DOHH2 (cell line): ENCODE measurements around the gene ST3GAL3.

ENCODE experiments used
- H3F3A ChIP-seq: fragments of 200-600 bp; sonication (generic), shearing (Covaris generic); 2 replicates; pipeline ENCODE4 v1.6.0; 2016; ENCODE audit warnings: antibody characterized with exemption, mild to moderate bottlenecking; ENCODE audit not compliant: control insufficient read depth, insufficient read depth
- H3K27ac ChIP-seq: fragments of 200-600 bp; sonication (generic); 2 replicates; pipeline ENCODE4 v1.5.1; 2014; ENCODE audit warnings: low read depth, mild to moderate bottlenecking, low read length, moderate library complexity
- H3K27me3 ChIP-seq: fragments of 200-600 bp; sonication (generic); 2 replicates; pipeline ENCODE4 v1.6.1; 2014; ENCODE audit warnings: mild to moderate bottlenecking, low read length, mixed read lengths; ENCODE audit not compliant: control insufficient read depth
- H3K36me3 ChIP-seq: fragments of 200-600 bp; sonication (generic); 2 replicates; pipeline ENCODE4 v1.6.1; 2014; ENCODE audit warnings: mild to moderate bottlenecking, low read length, moderate library complexity, mixed read lengths; ENCODE audit not compliant: control insufficient read depth
- H3K4me1 ChIP-seq: fragments of 200-600 bp; sonication (generic); 2 replicates; pipeline ENCODE4 v1.6.1; 2014; ENCODE audit warnings: mild to moderate bottlenecking, low read length, mixed read lengths; ENCODE audit not compliant: control insufficient read depth
- H3K4me2 ChIP-seq: fragments of 200-600 bp; sonication (generic); 2 replicates; pipeline ENCODE4 v1.6.0; 2014; ENCODE audit warnings: mild to moderate bottlenecking, low read length, moderate library complexity
- H3K4me3 ChIP-seq: fragments of 200-600 bp; sonication (generic); 2 replicates; pipeline ENCODE4 v1.5.1; 2014; ENCODE audit warnings: mild to moderate bottlenecking, low read length, mixed read lengths
- H3K79me2 ChIP-seq: fragments of 200-600 bp; sonication (generic); 2 replicates; pipeline ENCODE4 v1.6.1; 2014; ENCODE audit warnings: mild to moderate bottlenecking, low read length, mixed read lengths; ENCODE audit not compliant: control insufficient read depth
- H3K9me2 ChIP-seq: fragments of 200-600 bp; sonication (generic); replicated peaks from 2 replicates; pipeline ENCODE4 v1.6.1; 2014; ENCODE audit warnings: mild to moderate bottlenecking, low read length, mixed read lengths; ENCODE audit not compliant: control insufficient read depth
- H3K9me3 ChIP-seq: fragments of 200-600 bp; sonication (generic); 2 replicates; pipeline ENCODE4 v1.6.1; 2014; ENCODE audit warnings: antibody characterized with exemption, low read length, mixed read lengths; ENCODE audit not compliant: control insufficient read depth, insufficient read depth
- H4K20me1 ChIP-seq: fragments of 200-600 bp; sonication (generic); 2 replicates; pipeline ENCODE4 v1.6.0; 2014; ENCODE audit warnings: low read depth, mild to moderate bottlenecking, antibody characterized with exemption, low read length, moderate library complexity; ENCODE audit not compliant: control insufficient read depth, insufficient read depth
- CTCF ChIP-seq: fragments of 200-600 bp; sonication (generic); IDR thresholded peaks from one replicate; pipeline ENCODE4 v1.5.1; 2014; ENCODE audit warnings: antibody characterized with exemption, mild to moderate bottlenecking, low read depth, low read length; ENCODE audit not compliant: poor library complexity, severe bottlenecking
- EZH2phosphoT487 ChIP-seq: fragments of 200-600 bp; sonication (generic); IDR thresholded peaks from 2 replicates; pipeline ENCODE4 v1.6.1; 2017; ENCODE audit warnings: borderline replicate concordance, mild to moderate bottlenecking, antibody characterized with exemption, low read length, moderate library complexity, mixed read lengths

ST3GAL3 gene

GRCh38 chr1:43678940-43679339 lies 28.4 kb upstream of the ST3GAL3 start:
- Histone ChIP-seq H3K27ac (no peak overlapping the region), H3K4me1 (peaks cover 13% of the 10 kb centered on the region), H3K4me3 (no peak overlapping the region), H3K36me3 (peaks cover 60% of the 10 kb centered on the region), H3K4me2 (no peak overlapping the region), H3K9me3 (no peaks in the 10 kb centered on the region), H3K9me2 (no peaks in the 10 kb centered on the region), H3F3A (no peaks in the 10 kb centered on the region), H4K20me1 (no peaks in the 10 kb centered on the region), H3K79me2 (no peaks in the 10 kb centered on the region), H3K27me3 (no peaks in the 10 kb centered on the region)
- TF ChIP-seq CTCF (no peak), EZH2phosphoT487 (no peak)

DNA sequence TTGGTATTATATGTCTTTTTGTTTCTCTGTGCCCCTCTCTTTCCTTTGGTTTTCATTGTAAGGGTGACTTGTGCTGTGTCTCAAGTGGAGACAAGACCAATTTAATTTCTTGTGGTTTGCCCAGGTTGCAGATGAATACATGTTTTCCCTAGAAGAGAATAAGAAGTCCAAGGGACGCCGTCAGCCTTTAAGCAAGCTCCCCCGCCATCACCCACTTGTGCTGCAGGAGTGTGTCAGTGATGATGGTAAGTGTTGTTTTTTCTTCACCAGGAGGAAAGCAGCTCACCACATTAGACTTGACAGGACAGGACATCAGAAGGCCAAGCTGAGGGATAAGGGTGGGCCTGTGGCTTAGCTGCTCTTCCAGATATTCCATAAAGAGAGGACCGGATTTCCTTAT lies 23.8 kb upstream of the ST3GAL3 start:
- H3K4me2 ChIP-seq: no peak overlapping the region
- no peaks in the 10 kb centered on the region for H3K9me2 ChIP-seq
- no peak overlapping the region for H3K4me3 ChIP-seq
- H3K79me2 ChIP-seq: no peaks in the 10 kb centered on the region
- no peaks in the 10 kb centered on the region for H3F3A ChIP-seq
- no peak overlapping the region for H3K27ac ChIP-seq
- H3K36me3 ChIP-seq: peaks cover 81% of the 10 kb centered on the region
- H4K20me1 ChIP-seq: no peaks in the 10 kb centered on the region
- H3K9me3 ChIP-seq: no peaks in the 10 kb centered on the region
- H3K27me3 ChIP-seq: no peaks in the 10 kb centered on the region
- TF ChIP-seq EZH2phosphoT487 (no peak), CTCF (no peak)
- no peaks in the 10 kb centered on the region for H3K4me1 ChIP-seq

GRCh38 chr1:43686801-43687200 lies 20.5 kb upstream of the ST3GAL3 start:
- no peaks in the 10 kb centered on the region for H3K9me2 ChIP-seq
- no peaks in the 10 kb centered on the region for H3K4me1 ChIP-seq
- no peaks in the 10 kb centered on the region for H4K20me1 ChIP-seq
- H3K9me3 ChIP-seq: no peaks in the 10 kb centered on the region
- H3K27me3 ChIP-seq: no peaks in the 10 kb centered on the region
- no peak overlapping the region for H3K27ac ChIP-seq
- TF ChIP-seq CTCF: no peak
- no peak for TF ChIP-seq EZH2phosphoT487
- H3K4me3 ChIP-seq: no peak overlapping the region
- H3K4me2 ChIP-seq: no peak overlapping the region
- H3F3A ChIP-seq: no peaks in the 10 kb centered on the region
- H3K79me2 ChIP-seq: no peaks in the 10 kb centered on the region
- H3K36me3 ChIP-seq: peaks cover 86% of the 10 kb centered on the region
